WERI-Rb-1 (cell line): ENCODE results near the gene PET117.

Experiments
- DNase-seq: peaks from one replicate; pipeline ENCODE4 v3.0.0-alpha.2; 2020
- H3K27ac ChIP-seq: fragments of 250-450 bp; sonication (Bioruptor Pico); 2 replicates; pipeline ENCODE4 v1.5.1; 2020; ENCODE audit warnings: mild to moderate bottlenecking, moderate library complexity
- H3K27me3 ChIP-seq: fragments of 250-450 bp; sonication (Bioruptor Pico); 2 replicates; pipeline ENCODE4 v1.5.1; 2021; ENCODE audit warnings: mild to moderate bottlenecking, low read depth, moderate library complexity; ENCODE audit not compliant: insufficient read depth, severe bottlenecking
- H3K36me3 ChIP-seq: fragments of 250-450 bp; sonication (Bioruptor Pico); 2 replicates; pipeline ENCODE4 v1.5.1; 2020; ENCODE audit warnings: mild to moderate bottlenecking, moderate library complexity
- H3K4me3 ChIP-seq: 2 replicates; pipeline ENCODE4 v1.5.1; 2011; ENCODE audit warnings: low read depth, mild to moderate bottlenecking, control low read depth, low read length
- H3K9me3 ChIP-seq: fragments of 250-450 bp; sonication (Bioruptor Pico); 2 replicates; pipeline ENCODE4 v1.5.1; 2021; ENCODE audit warnings: mild to moderate bottlenecking, moderate library complexity; ENCODE audit not compliant: severe bottlenecking
- TF ChIP-seq, protein P1 (sequence below): IDR thresholded peaks from 2 replicates; pipeline ENCODE4 v1.5.1; 2011; ENCODE audit warnings: low read depth, mild to moderate bottlenecking, control low read depth, inconsistent platforms, low read length

PET117 gene

DNA sequence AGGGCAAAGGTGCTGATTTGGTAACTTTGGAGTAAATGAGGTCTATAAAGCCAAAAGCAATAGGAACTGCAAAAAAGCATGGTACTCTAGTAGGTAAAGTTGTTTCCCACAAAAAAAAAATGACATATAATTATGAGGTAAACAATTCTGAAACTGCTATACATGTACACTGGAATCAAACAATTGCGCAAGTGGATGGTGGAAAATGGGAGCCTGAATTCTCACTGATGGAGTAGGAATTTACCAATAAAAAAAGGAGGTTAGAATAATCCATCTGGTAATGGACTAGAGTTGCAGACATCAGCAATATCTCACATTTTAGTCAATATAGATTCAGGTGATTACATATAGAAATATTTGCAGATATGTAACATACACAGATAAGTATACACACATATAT lies 5.0 kb upstream of the PET117 start:
- H3K4me3 ChIP-seq: no peak overlapping the region
- TF ChIP-seq, protein P1, sequence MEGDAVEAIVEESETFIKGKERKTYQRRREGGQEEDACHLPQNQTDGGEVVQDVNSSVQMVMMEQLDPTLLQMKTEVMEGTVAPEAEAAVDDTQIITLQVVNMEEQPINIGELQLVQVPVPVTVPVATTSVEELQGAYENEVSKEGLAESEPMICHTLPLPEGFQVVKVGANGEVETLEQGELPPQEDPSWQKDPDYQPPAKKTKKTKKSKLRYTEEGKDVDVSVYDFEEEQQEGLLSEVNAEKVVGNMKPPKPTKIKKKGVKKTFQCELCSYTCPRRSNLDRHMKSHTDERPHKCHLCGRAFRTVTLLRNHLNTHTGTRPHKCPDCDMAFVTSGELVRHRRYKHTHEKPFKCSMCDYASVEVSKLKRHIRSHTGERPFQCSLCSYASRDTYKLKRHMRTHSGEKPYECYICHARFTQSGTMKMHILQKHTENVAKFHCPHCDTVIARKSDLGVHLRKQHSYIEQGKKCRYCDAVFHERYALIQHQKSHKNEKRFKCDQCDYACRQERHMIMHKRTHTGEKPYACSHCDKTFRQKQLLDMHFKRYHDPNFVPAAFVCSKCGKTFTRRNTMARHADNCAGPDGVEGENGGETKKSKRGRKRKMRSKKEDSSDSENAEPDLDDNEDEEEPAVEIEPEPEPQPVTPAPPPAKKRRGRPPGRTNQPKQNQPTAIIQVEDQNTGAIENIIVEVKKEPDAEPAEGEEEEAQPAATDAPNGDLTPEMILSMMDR: no peak
- no peak for DNase-seq
- no peak overlapping the region for H3K27ac ChIP-seq
- peaks cover 4% of the 10 kb centered on the region; the same call in 1 of the 2 replicates for H3K36me3 ChIP-seq
- no peaks in the 10 kb centered on the region for H3K9me3 ChIP-seq
- no peaks in the 10 kb centered on the region for H3K27me3 ChIP-seq

- no peaks in the 10 kb centered on the region for H3K9me3 ChIP-seq
Measured at GRCh38 chr20:18133962-18134361, 3.7 kb upstream of the PET117 start.

GRCh38 chr20:18138266-18138582 lies 561 bp downstream of the PET117 start:
- no peak for DNase-seq
- Histone ChIP-seq H3K36me3 (peaks cover 22% of the 10 kb centered on the region), H3K27me3 (no peaks in the 10 kb centered on the region), H3K27ac (peak overlapping the region; percentile 98), H3K9me3 (no peaks in the 10 kb centered on the region), H3K4me3 (peak overlapping the region; percentile 84)
- TF ChIP-seq, protein P1: no peak

More at GRCh38 chr20:18133962-18134361, 3.7 kb upstream of the PET117 start:
- Histone ChIP-seq H3K36me3 (peaks cover 11% of the 10 kb centered on the region; the same call in 1 of the 2 replicates), H3K27me3 (no peaks in the 10 kb centered on the region), H3K4me3 (no peak overlapping the region), H3K27ac (no peak overlapping the region)
- TF ChIP-seq, protein P1: no peak
- DNase-seq: no peak

GRCh38 chr20:18138639-18139583 lies 1.2 kb downstream of the PET117 start:
- Histone ChIP-seq H3K27me3 (no peaks in the 10 kb centered on the region), H3K4me3 (peak overlapping the region; percentile 84), H3K9me3 (no peaks in the 10 kb centered on the region), H3K27ac (peak overlapping the region; percentile 98), H3K36me3 (peaks cover 26% of the 10 kb centered on the region)
- no peak for DNase-seq
- TF ChIP-seq, protein P1: no peak

DNA sequence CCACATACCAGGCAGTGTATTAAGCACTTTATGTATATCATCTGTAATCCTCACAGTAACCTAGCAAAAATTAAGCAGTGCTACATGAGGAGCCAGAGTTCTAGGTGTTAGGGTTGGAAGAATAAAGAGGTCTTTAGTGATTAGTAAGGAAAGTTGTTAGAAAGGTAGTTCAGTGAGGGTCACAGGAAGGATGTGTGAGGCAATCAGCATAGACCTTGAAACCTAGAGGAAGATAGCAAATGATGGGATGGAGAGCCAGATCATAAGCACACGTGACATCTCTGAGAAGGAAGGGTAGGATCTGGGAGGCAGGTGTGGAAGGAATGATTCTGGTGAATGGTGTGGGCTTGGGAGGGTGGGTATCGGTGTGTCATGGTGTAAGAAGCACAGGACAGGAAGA lies 2.2 kb downstream of the PET117 start:
- H3K27me3 ChIP-seq: no peaks in the 10 kb centered on the region
- TF ChIP-seq, protein P1: no peak
- no peaks in the 10 kb centered on the region for H3K9me3 ChIP-seq
- peaks cover 31% of the 10 kb centered on the region for H3K36me3 ChIP-seq
- no peak overlapping the region for H3K27ac ChIP-seq
- no peak overlapping the region for H3K4me3 ChIP-seq
- DNase-seq: no peak
